ENCODE measurements around the gene TGFB1I1.

Gene TGFB1I1

GRCh38 chr16:31453255-31454204, 18.4 kb upstream of the TGFB1I1 start:
- no peak for FAIRE-seq

- FAIRE-seq: no peak
Observed at GRCh38 chr16:31455601-31456314, 16.2 kb upstream of the TGFB1I1 start.

- FAIRE-seq: no peak
Observed at GRCh38 chr16:31456988-31457360, 15.0 kb upstream of the TGFB1I1 start.

- no peak for FAIRE-seq
Observed at GRCh38 chr16:31458073-31458843, 13.7 kb upstream of the TGFB1I1 start.

- peak; percentile 81 for FAIRE-seq
Observed at GRCh38 chr16:31458844-31459686, 12.9 kb upstream of the TGFB1I1 start, which contains the start of gene ARMC5. Gene ARMC5 (plus strand): TSS chr16:31459501. CDS start chr16:31459525, 24 bp downstream.

GRCh38 chr16:31459687-31460581, 12.0 kb upstream of the TGFB1I1 start:
- peak; percentile 89 for FAIRE-seq

GRCh38 chr16:31460582-31461002, 11.4 kb upstream of the TGFB1I1 start:
- FAIRE-seq: peak; percentile 63

- no peak for FAIRE-seq
Observed at GRCh38 chr16:31461201-31461920, 10.6 kb upstream of the TGFB1I1 start.

GRCh38 chr16:31461921-31462804, 9.8 kb upstream of the TGFB1I1 start:
- no peak for FAIRE-seq

- FAIRE-seq: no peak
Observed at GRCh38 chr16:31464348-31464769, 7.6 kb upstream of the TGFB1I1 start.

- FAIRE-seq: no peak
Observed at GRCh38 chr16:31464781-31465260, 7.1 kb upstream of the TGFB1I1 start.

GRCh38 chr16:31465788-31466370, 6.1 kb upstream of the TGFB1I1 start:
- no peak for FAIRE-seq

GRCh38 chr16:31466381-31466841, 5.5 kb upstream of the TGFB1I1 start:
- FAIRE-seq: no peak

- FAIRE-seq: no peak
Observed at GRCh38 chr16:31467151-31467773, 4.7 kb upstream of the TGFB1I1 start.

GRCh38 chr16:31467858-31468257, 4.1 kb upstream of the TGFB1I1 start:
- FAIRE-seq: no peak

- FAIRE-seq: no peak
Observed at GRCh38 chr16:31470615-31471014, 1.3 kb upstream of the TGFB1I1 start.

- FAIRE-seq: no peak
Observed at GRCh38 chr16:31471241-31471874, 594 bp upstream of the TGFB1I1 start.
